Neural progenitor cell (in vitro differentiated cells): ENCODE results near the gene UBXN1.

ENCODE experiments used
- EZH2 ChIP-seq: fragments of 200-600 bp; sonication (generic); IDR thresholded peaks from 2 replicates; pipeline ENCODE4 v1.6.1; 2017; ENCODE audit warnings: antibody characterized with exemption, mild to moderate bottlenecking, moderate library complexity
- TF ChIP-seq, protein P1 (sequence below): fragments of 200-600 bp; sonication (generic); IDR thresholded peaks from 2 replicates; pipeline ENCODE4 v1.5.1; 2017; ENCODE audit warnings: antibody characterized with exemption, mild to moderate bottlenecking

DNA sequence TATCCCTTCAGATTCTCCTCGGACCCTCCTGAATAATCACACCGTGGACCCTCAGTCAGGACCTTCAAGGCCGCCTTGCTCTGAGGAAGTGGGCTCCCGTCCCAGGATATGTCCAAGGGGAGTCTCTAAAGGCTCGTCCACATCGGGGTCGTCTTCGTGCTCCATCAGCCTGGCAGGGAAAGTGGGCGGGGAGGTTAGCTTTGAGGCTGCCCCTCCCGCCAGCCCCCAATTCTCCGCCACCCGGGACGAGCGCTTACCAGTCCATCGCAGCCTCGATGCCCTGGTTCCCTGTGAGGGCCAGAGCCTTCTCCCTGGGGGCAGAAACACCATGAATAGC lies 472 bp downstream of the UBXN1 start:
- TF ChIP-seq, protein P1, sequence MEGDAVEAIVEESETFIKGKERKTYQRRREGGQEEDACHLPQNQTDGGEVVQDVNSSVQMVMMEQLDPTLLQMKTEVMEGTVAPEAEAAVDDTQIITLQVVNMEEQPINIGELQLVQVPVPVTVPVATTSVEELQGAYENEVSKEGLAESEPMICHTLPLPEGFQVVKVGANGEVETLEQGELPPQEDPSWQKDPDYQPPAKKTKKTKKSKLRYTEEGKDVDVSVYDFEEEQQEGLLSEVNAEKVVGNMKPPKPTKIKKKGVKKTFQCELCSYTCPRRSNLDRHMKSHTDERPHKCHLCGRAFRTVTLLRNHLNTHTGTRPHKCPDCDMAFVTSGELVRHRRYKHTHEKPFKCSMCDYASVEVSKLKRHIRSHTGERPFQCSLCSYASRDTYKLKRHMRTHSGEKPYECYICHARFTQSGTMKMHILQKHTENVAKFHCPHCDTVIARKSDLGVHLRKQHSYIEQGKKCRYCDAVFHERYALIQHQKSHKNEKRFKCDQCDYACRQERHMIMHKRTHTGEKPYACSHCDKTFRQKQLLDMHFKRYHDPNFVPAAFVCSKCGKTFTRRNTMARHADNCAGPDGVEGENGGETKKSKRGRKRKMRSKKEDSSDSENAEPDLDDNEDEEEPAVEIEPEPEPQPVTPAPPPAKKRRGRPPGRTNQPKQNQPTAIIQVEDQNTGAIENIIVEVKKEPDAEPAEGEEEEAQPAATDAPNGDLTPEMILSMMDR, result no peak
- no peak for TF ChIP-seq EZH2
